ENCODE results near the gene SMURF1.

The SMURF1 gene

GRCh38 chr7:98988641-98989040 is 155.3 kb downstream of the SMURF1 start:
- no peak for DNase-seq (ENCODE audit: low read depth in 2 of 2)

- DNase-seq (ENCODE audit: low read depth in 2 of 2): no peak
Observed at GRCh38 chr7:98985945-98986344, 158.0 kb downstream of the SMURF1 start.

- DNase-seq (ENCODE audit: low read depth in 2 of 2): no peak
Observed at GRCh38 chr7:98985406-98985805, 158.5 kb downstream of the SMURF1 start.

- DNase-seq (ENCODE audit: low read depth in 2 of 2): no peak
Observed at GRCh38 chr7:98984126-98984525, 159.8 kb downstream of the SMURF1 start.

GRCh38 chr7:98982686-98983085 is 161.2 kb downstream of the SMURF1 start:
- DNase-seq (ENCODE audit: low read depth in 2 of 2): no peak

GRCh38 chr7:98981701-98982100 is 162.2 kb downstream of the SMURF1 start:
- no peak for DNase-seq (ENCODE audit: low read depth in 2 of 2)

GRCh38 chr7:98978672-98979071 is 165.2 kb downstream of the SMURF1 start:
- no peak for DNase-seq (ENCODE audit: low read depth in 2 of 2)
